HG02840 (cell line): ENCODE data around the gene TEAD3.

Experiments used
- ATAC-seq: cut with Tn5 transposase; IDR thresholded peaks from one replicate; pipeline ENCODE4 v1.9.1; 2021; ENCODE audit warnings: mild to moderate bottlenecking, moderate library complexity, moderate number of reproducible peaks; ENCODE audit not compliant: unreplicated experiment, low FRiP score

The TEAD3 gene

DNA sequence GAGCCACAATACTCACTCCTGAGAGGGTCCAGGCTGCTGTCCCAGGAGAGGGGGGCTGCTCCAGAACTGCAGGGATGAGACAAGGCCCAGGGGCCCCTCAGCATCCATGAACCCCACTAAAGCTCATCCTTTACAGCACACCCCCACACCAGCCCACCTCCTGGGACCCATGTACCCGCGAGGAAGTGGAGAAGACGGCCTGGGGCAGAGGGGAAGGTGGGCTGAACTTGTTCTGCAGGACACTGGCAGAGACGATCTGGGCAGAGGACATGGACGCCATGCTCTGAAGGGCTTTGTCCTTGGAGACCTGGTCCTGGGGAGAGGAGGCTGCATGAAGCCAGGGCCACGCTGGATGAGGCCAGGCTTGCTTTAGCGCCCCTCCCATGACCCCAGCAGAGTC is 18.6 kb downstream of the TEAD3 start:
- no peak for ATAC-seq

DNA sequence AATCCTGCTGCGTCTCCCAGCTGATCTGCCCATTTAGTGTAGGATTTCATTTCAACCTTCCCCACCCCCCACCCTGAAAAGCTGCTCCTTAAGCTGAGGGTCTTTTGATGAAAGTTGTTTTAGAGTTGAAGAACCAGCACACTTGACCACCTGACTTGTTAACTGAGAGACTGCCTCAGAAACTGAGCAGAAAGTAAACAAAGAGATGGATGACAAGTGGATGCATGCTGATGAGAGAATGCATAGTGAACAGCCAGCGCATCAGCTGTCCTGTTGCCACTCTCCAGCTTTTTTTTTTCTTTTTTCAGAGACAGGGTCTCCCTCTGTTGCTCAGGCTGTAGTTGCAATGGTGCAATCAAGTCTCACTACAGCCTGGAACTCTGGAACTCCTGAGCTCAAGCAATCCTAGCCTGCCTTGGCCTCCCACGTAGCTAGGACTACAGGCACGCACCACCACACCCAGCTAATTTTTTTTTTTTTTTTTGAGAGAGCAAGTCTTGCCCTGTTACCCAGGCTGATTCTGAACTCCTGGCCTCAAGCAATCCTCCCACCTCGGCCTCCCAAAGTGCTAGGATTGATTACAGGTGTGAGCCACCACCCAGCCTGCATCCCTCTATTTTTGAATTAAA is 19.2 kb downstream of the TEAD3 start:
- no peak for ATAC-seq

DNA sequence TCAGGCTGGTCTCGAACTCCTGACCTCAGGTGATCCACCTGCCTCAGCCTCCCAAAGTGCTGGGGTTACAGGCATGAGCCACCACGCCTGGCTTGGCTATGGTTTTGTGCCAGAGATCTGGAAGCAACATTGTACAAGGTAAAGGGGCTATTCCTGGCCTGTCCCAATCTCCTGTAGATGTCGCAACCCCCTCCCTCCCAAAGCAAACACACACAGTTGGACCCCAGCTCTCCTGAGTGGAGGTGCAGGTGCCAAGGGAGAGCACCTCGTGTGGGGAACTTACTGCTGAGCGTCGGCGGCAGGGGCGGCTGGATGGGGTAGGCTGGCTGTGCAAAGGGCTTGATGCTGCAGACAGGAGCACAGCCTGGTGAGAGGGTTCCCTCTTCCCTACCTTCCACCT is 19.9 kb downstream of the TEAD3 start:
- no peak for ATAC-seq

DNA sequence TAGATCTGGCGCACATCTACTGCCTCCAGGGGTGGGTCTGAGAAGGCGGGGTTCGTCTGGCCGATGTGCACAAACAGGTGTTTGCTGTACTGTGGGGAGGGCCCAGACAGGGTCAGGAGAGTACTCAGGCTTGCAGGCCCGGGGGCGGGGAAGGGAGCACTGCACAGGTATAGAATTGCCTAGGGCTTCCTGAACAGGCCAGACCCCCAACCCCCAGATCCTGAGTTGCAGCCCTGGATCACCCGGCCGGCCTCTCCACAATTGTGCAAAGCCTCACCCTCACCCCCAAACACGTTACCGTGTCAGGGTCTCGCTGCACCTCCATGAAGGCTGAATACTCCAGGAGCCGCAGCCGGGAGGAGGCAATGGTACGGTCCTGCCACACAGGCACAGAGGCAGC is 20.9 kb downstream of the TEAD3 start:
- no peak for ATAC-seq

DNA sequence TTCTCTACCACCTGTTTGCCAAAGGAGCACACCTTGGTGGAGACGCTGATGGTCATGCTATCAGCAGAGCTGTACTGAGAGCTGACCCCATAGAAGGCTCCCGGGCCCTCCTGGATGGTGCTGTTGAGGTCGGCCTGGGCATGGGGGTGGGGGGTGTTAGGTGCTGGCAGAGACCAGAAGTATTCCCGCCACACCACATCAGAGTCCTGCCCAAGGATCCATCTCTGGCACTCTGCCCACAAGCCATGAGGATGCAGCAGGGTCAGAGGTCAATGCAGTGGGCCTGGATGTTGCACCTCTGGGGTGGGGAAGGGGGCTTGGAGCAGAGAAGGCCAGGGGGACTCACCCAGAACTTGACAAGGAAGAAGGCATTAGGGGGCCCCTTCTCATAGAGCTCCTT is 21.3 kb downstream of the TEAD3 start:
- no peak for ATAC-seq

DNA sequence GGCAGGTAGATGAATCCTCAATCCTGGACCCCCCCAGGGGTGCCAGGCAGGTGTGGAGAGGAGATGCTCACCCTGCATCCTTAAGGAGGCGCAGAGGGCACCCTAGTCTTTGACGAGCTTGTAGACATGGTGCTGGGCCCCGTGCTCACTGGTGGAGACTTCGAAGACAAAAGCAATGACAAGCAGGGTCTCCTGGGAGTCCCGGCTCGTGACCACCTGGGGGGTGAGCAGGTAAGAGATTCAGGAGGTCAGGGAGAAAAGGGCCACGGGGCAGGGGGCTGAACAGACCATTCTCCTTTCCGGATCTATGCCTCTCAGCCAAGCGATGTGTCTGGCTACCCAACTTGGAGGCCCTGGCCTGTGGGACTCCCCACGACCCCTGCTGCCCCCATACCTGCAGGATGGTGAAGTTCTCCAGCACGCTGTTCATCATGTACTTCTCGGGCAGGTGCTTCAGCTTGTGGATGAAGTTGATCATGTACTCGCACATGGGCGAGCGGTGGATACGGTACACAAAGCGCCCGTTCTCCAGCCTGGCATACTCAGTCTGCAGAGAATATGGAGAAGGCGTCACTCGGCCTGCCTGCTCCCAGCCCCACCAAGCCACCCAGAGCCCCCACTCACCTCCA is 21.8 kb downstream of the TEAD3 start:
- no peak for ATAC-seq

DNA sequence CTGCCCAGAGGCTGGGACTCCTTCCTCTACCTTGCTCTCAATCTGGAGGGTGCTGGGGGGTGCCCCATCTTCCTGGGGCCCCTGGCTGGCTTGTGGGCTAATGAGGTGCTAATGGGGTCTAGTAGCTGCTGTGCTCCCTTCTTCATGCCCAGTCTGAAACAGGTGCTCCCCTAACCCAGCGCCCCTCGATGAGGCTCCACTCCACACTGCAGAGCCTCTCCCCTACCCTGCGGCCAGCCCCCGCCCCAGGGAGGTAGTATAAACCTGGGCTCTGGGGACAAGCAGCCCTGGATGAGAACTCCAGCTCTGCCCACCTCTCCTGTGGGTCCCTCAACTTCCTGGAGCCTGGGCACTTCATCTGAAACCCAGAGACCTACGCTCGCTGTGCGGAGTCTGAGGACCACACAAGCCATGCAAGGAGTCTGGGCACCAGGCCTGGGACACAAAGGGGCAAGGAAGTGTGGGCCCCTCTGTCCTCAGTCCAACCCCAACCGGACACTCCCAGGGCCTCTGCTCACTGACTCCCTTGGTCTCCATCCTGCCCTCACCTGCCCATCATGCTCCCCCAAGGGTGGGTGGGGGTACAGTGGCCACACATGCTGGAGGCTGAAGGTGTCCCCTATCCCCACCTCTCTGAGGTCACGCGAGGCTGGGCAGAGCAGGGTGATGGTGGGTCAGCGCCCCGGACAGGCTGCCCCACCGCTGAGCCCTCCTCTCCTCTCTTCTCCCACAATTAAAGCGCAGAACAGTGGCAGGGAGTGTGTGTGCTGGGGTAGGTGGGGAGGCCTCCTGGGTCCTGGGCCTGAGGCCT is 22.5 kb downstream of the TEAD3 start:
- no peak for ATAC-seq

DNA sequence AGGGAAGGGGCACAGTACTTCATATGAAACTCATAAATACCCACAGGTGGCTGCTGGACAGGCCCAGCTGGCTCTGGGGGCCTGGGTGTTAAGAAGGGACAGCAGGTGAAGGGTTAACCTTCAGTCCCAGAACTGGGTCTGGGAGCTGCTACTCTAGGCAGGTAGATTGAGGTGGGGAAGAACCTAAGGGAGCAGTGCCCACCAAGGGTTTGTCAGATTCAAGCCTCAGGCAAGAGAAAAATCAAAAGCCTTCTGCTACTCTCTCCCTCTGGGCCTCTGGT is 23.1 kb downstream of the TEAD3 start:
- no peak for ATAC-seq

DNA sequence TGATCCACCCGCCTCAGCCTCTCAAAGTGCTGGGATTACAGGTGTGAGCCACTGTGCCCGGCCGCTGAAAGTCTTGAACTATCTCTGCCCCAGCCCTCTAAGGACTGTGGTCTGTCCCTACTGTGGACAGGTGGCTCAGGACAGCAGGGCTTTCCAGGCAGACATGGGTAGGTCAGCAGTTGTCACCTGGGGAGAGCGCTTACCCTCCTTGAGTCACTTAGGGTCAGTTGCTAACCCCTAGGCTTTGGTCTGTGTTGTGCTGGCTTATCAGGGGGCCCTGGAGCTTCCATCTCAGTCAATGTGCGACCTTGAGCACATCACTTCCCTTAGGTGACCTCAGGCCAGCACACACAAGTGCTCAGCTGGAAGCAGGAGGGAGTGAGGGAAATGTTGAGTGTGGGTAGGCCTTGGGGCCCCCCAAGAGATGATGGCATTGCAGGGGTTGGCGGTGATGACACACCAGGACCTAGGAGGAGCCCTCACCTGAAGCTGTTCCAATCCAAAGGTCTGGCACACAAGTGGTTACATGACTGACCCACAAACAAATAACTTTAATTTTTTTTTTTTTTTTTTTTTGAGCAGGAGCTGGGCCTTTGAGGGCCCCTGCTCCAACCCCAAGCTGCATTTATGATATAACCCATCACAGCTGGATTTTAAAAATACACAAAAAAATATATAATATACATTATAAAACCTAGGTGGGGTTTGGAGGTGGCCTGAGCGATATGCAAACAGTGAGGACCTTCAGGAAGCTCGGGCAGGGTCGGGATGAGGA is 23.6 kb downstream of the TEAD3 start:
- no peak for ATAC-seq

DNA sequence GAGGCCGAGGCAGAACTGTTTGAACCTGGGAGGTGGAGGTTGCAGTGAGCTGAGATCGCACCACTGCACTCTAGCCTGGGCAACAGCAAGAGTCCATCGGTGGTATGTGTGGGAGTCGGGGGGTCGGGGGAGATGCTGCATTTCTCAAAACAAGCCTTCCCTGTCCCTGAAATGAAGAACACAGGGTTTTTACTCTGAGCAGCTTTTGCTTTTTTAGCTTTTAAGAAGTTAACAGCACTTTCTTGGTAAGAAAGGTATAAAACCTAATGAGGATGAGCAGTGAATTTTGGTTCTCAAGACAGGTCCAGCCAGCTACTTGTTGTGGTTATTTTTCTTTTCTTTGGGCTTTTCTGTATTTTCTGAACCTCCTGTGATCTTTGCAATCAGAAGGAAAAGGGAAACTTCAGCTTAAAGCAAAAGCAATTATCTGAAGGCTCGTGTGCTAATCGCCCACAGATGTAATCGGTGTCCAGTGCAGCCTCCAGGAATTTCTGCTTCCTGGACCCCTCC is 25.0 kb downstream of the TEAD3 start:
- ATAC-seq, result no peak

DNA sequence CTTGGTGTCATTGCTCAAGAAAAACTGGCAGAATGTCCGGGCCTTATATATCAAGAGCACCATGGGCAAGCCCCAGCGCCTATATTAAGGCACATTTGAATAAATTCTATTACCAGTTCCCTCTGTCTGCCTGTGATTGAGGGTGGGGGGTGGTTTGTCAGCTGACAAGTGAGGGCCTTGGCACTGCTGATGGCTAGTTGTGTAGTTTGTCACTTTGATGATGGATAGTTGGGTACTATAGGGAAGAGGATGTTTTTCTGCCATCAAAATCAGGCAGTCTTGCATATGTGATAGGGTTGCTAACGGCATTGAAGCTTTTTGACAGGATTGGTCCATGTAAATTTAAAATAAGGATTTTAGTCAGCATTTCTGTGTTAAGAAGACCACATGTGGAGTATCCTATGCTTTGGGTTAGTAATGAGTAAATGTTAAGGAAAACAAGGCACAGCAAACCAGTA is 26.2 kb downstream of the TEAD3 start:
- no peak for ATAC-seq

DNA sequence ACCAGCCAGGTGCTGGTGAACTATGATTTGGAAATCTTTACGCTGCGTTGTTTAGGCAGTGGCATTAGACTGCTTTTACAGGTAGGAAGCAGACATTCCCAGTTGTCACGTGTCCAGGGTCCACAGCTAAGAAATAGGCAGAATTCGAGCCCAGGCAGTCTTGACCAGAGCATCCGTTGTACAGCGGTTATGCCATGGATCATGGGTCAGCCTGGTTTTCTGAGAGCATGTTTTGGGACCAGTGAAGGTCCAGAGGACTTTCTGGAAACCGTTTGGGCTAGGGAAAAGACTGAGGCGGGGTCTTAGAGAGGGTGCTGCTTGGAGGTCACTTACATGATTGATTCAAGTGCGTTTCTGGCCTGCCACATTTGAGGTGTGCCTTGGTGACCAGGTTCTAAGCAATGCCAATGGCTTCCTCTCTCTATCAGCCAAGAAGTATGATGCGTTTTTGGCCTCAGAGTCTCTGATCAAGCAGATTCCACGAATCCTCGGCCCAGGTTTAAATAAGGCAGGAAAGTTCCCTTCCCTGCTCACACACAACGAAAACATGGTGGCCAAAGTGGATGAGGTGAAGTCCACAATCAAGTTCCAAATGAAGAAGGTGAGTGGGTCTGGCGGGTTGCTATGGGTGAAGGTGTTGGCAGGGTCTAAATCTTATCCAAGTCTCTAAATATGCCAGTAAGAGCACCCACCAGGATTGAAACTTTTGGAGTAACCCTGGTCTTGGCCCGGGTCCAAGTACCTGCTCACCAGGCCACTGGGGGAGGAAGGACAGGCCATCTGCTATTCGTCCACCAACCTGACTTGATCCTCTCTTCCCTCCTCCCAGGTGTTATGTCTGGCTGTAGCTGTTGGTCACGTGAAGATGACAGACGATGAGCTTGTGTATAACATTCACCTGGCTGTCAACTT is 26.9 kb downstream of the TEAD3 start:
- no peak for ATAC-seq

DNA sequence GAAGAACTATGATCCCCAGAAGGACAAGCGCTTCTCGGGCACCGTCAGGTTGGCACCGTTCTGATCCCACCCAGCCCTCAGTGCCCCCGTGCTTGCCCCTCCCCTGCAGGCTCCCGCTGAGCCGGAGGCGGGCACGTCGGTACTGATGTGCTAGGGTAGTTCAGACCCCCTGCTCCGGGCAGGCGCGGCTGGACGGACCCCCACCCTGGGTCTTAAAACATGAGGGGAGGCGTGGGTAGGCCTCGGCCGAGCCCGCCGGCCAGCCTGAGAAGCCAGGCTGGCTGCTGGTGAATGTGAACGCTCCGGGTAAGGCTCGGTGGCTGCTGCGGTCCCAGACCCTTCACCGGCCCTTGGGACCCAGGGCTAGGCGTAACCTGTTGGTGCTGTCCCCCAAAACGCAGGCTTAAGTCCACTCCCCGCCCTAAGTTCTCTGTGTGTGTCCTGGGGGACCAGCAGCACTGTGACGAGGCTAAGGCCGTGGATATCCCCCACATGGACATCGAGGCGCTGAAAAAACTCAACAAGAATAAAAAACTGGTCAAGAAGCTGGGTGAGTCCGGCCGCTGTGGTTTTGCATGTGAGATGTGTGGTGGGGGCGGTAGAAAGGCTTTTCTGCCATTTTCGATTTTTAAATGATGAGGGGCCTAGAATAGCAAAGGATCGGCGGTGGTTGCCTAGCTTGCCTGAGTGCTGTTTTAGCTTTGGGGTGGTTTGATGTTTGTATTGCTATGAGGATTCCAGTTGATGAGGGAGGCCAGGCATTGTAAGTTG is 27.7 kb downstream of the TEAD3 start:
- ATAC-seq, result no peak

DNA sequence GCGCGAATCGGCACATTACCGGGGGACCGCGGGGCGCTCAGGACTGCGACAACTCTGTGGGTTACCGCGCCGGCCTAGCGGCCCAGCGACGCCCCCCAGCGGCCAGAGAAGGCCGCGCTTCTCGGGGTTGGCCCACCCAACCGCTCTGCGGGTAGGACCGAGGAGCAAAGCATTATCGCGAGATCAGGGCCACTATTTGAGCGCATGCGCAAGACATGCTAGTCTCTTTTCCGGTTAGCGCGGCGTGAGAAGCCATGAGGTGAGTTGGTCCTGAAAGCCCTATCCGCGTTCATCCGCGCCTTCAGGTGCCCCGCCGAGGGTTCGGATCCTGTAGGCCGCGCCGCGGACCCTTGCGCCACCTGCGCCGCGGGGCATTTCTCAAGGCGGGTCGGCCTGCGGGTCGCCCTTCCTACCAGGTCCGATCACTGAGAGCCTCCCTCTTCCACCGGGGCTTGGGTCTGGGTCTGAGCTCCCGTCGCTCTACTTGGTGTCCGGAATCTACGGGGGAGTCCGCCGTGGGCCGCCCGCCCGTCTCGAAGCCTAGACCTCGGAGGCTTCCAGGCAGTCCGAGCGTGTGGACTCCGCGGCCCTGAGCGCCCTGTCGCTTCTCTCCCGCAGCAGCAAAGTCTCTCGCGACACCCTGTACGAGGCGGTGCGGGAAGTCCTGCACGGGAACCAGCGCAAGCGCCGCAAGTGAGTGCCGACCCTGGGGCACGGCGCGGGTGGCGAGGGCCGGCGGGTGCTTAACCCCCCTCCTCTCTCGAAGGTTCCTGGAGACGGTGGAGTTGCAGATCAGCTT is 28.5 kb downstream of the TEAD3 start, which contains the start of gene RPL10A:
Gene RPL10A (plus strand): TSS at position 221 of the 799 bp plus-strand sequence. CDS start 34 bp downstream, at position 255.
- peak; percentile 75 for ATAC-seq

DNA sequence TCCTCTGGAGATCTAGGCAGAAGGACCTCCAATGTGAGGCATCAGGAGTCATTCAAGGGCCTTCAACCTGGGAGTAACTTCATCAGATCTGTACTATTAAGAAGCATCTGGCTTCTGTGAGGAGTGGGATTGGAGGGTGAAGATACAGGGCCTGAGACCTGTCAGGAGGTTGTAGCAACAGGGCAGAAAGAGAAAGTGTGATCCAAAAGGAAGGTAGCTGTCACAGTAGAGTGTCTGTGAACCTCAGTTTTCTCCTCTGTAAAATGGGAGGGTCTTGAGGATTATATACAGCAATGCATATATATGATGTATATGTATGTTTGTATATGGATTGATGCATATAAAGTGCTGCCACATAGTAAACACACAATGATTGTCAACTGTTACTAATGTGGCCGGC is 31.2 kb downstream of the TEAD3 start:
- ATAC-seq, result no peak

DNA sequence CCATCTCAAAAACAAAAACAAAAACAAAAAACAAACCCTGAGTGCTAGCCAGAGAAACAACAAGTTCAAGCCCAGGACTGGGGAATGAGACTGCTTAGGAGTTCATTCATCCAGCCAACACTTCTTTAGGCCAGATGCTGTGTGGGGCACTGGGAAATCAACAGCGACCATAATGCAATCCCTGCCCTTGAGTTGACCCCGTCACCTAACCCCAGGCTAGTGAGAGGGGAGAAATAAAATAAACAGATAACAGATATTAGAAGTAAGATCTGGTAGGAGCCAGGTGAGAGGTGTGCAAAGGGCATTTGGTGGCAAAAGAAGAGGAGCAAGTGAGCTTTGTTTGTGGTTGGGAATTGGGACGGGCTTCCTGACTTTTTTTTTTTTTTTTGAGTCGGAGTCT is 33.6 kb downstream of the TEAD3 start:
- no peak for ATAC-seq

DNA sequence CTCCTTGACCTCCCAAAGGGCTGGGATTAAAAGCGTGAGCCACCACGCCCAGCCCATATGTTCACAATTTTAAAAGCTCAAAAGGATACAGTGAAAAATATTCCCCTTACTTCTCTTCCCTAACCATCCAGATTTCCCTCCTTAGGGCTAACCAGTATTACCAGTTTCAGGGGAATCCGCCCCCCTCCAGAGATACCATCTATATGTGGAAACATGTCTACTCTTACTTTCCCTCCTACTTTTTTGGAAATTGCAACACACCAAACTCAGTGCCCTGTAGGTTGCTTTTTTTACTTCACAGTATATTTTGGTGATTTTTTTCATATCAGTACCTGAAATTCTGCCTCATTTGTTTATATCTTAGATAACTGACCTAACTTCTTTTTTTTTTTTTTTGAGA is 35.6 kb downstream of the TEAD3 start:
- ATAC-seq, result no peak

DNA sequence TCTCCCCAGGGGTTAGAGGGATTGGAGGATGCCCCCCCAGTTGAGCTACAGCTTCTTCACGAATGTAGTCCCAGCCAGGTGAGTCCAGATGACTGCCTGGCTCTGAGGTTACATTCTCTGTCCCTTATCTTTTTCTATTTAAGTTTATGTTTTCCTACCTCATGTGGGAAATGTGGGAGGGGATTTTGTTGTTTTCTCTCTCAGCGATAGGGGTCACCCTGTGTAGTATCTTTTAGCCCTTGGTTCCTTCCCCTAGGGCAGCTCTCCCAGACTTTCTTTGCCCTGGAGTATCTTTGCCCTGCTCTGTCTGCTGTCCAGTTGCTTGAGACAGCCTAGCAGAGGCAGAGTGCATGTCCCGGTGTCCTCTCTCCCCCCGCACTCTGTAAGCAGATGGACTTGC is 39.0 kb downstream of the TEAD3 start:
- ATAC-seq, result no peak
